Measurements from ENCODE around the gene FREY1. TPM values are rescaled to one million over a fixed set of nuclear protein-coding genes. Genes with fewer than 3 reads are reported as not detected.

Gene FREY1
- total and polyA plus RNA-seq, 2 of the 8 experiments (the other 6 are each of a cell fraction or from before 2014, with no cell fraction given): 0.32 to 1.1 TPM

DNA sequence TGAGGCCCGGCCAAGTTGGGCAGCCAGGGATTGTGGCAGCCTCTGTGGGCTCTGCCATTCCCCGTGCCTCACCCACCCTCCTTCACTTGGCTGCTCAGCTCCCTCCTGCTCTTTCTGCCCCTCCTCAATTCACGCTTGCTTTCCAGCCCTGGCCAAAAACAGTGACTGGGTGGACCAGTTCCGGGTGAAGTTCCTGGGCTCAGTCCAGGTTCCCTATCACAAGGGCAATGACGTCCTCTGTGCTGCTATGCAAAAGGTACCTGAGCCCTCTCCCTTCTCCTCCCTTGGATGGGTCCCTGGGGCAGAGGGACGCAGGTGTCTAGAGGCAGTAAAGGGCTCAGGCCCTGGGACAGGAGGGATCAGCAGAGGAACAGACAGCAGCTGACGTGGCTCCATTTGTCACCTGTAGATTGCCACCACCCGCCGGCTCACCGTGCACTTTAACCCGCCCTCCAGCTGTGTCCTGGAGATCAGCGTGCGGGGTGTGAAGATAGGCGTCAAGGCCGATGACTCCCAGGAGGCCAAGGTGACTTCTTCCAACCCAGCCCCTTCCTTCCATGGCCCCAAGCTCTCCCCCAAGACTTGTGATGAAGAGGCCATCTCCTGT lies 2.7 kb downstream of the FREY1 start:
- Histone ChIP-seq H4K8ac (ENCODE audit: extremely low read depth, insufficient read depth, low read length) (no peak overlapping the region), H3K4me2 (ENCODE audit: insufficient read depth in 1 of 2, low read depth in 2 of 2, low read length in 2 of 2) (no peak overlapping the region), H3K23me2 (ENCODE audit: low read depth, low read length) (peaks cover 9% of the 10 kb centered on the region), H3K56ac (replicated peaks; ENCODE audit: insufficient read length, low read depth, low read length) (no peak overlapping the region), H4K20me1 (replicated peaks in 1 of 2; ENCODE audit: control insufficient read depth in 1 of 2, insufficient read depth in 2 of 2, low read length in 2 of 2) (peaks cover 10 to 24% of the 10 kb centered on the region in 2 experiments), H2AK5ac (ENCODE audit: low read depth, low read length) (no peak overlapping the region), H2AFZ (ENCODE audit: low read length) (no peak overlapping the region), H3K23ac (ENCODE audit: insufficient read length) (no peak overlapping the region), H3K79me2 (ENCODE audit: control insufficient read depth in 1 of 2, insufficient read depth in 2 of 2, low read length in 2 of 2) (no peaks in the 10 kb centered on the region), H3K27ac (ENCODE audit: low read depth, low read length) (no peak overlapping the region), H2BK5ac (ENCODE audit: low read depth, low read length) (no peak overlapping the region), H2BK120ac (replicated peaks; ENCODE audit: low read depth, low read length) (no peak overlapping the region), H3K18ac (ENCODE audit: extremely low read depth, low read length) (no peak overlapping the region), H3K4ac (replicated peaks; ENCODE audit: insufficient read length, low read depth, low read length) (no peak overlapping the region), H3K36me3 (ENCODE audit: control insufficient read depth in 2 of 4, insufficient read depth in 4 of 4, low read length in 3 of 4) (peaks cover 6 to 18% (median 15%) of the 10 kb centered on the region in 4 experiments; a peak in 6 of 8 replicates), H2BK12ac (ENCODE audit: low read depth, low read length) (no peak overlapping the region), H2BK20ac (ENCODE audit: low read length) (no peak overlapping the region), H3K4me1 (replicated peaks in 1 of 4; ENCODE audit: control insufficient read depth in 3 of 4, insufficient read depth in 4 of 4, low read length in 3 of 4) (peaks cover 0 to 9% (median 3%) of the 10 kb centered on the region in 4 experiments; a peak in 5 of 7 replicates), H3K14ac (ENCODE audit: insufficient read length) (no peak overlapping the region), H3K9ac (replicated peaks in 1 of 4; ENCODE audit: extremely low read depth in 1 of 4, low read depth in 3 of 4, low read length in 3 of 4) (no peak overlapping the region; a peak in 1 of 7 replicates), H2BK15ac (ENCODE audit: low read length) (no peak overlapping the region), H3K79me1 (ENCODE audit: low read depth, low read length) (peaks cover 2% of the 10 kb centered on the region), H4K91ac (replicated peaks; ENCODE audit: insufficient read length, low read length) (no peak overlapping the region), H3K27me3 (replicated peaks in 1 of 4; ENCODE audit: control insufficient read depth in 3 of 4, extremely low read depth in 1 of 4, insufficient read depth in 3 of 4, low read length in 3 of 4) (peaks cover 0 to 5% (median 2%) of the 10 kb centered on the region in 4 experiments; a peak in 1 of 7 replicates), H3K4me3 (ENCODE audit: extremely low read depth in 1 of 4, insufficient read depth in 2 of 4, low read depth in 3 of 4, low read length in 4 of 4) (no peak overlapping the region), H3K9me3 (ENCODE audit: insufficient read depth in 2 of 2, low read depth in 1 of 2, low read length in 1 of 2) (no peaks in the 10 kb centered on the region), H4K5ac (ENCODE audit: insufficient read length, low read depth, low read length) (no peak overlapping the region)
- 95% methylated on average over 15 of the region's 15 CpGs; no CpG with 5 or more reads in 1 of the 2 experiments for WGBS, 2 experiments (ENCODE audit: extremely low coverage in 1 of 2, insufficient coverage in 1 of 2, insufficient read length in 1 of 2, insufficient replicate concordance in 2 of 2, low coverage in 1 of 2, low lambda C conversion rate in 2 of 2, missing lambda C conversion rate in 1 of 2)
- FAIRE-seq (no peak), DNase-seq (ENCODE audit: low read depth in 1 of 2, low spot score in 2 of 2) (no peak)
- CTCF ChIA-PET (ENCODE audit: partially characterized antibody): interaction anchor here (0.8 to 1.2 kb wide), 3 partner anchors 26 to 32 kb away, joined by 3 read pairs; no protein-coding TSS in a partner anchor
- POLR2A ChIA-PET (ENCODE audit: partially characterized antibody): interaction anchor here (1.0 to 6.2 kb wide), 4 partner anchors 12 to 24 kb away, joined by 4 to 36 read pairs (median 7); partner anchors contain the start of genes LARGE2 and PEX16
- TF ChIP-seq NRF1 (IDR thresholded peaks at IDR 0.05; ENCODE audit: low read depth, low read length) (no peak), SIRT6 (IDR thresholded peaks at IDR 0.05; ENCODE audit: low read length) (no peak), KDM4A (IDR thresholded peaks at IDR 0.05; ENCODE audit: low read depth, low read length, severe bottlenecking) (no peak), CEBPB (IDR thresholded peaks at IDR 0.05; ENCODE audit: low read depth, low read length) (no peak), GABPA (IDR thresholded peaks at IDR 0.05; ENCODE audit: borderline replicate concordance, insufficient read depth, low read length) (no peak), CHD2 (IDR thresholded peaks at IDR 0.05; ENCODE audit: low read length) (no peak), TAF1 (IDR thresholded peaks at IDR 0.05; ENCODE audit: low read depth, low read length) (no peak), RXRA (IDR thresholded peaks at IDR 0.05; ENCODE audit: insufficient read depth, low read depth, low read length) (no peak), JUN (IDR thresholded peaks at IDR 0.05; ENCODE audit: low read depth, low read length) (no peak), E2F6 (IDR thresholded peaks at IDR 0.05) (no peak), TBP (IDR thresholded peaks at IDR 0.05; ENCODE audit: low read depth, low read length) (no peak)
- TF ChIP-seq, protein P1, sequence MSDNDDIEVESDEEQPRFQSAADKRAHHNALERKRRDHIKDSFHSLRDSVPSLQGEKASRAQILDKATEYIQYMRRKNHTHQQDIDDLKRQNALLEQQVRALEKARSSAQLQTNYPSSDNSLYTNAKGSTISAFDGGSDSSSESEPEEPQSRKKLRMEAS (IDR thresholded peaks at IDR 0.05): no peak
